Measurements from ENCODE around the gene HES5.
"Not testable (repeated sequence)": the region's sequence is repeated elsewhere in the genome, so short reads cannot be mapped to it uniquely, and the experiment has no call there.

Gene HES5

GRCh38 chr1:2560299-2561073 lies 30.4 kb upstream of the HES5 start:
- DNase-seq (ENCODE audit: low read depth, low spot score), result no peak

- no peak for DNase-seq (ENCODE audit: low read depth, low spot score)
Observed at GRCh38 chr1:2559509-2560298, 29.6 kb upstream of the HES5 start.

GRCh38 chr1:2558861-2559260 lies 28.8 kb upstream of the HES5 start:
- DNase-seq (ENCODE audit: low read depth, low spot score), result no peak

GRCh38 chr1:2558420-2558819 lies 28.4 kb upstream of the HES5 start:
- DNase-seq (ENCODE audit: low read depth, low spot score), result no peak

- no peak for DNase-seq (ENCODE audit: low read depth, low spot score)
Observed at GRCh38 chr1:2557482-2558400, 27.7 kb upstream of the HES5 start.

GRCh38 chr1:2556678-2557481 lies 26.8 kb upstream of the HES5 start:
- no peak for DNase-seq (ENCODE audit: low read depth, low spot score)

- DNase-seq (ENCODE audit: low read depth, low spot score), result no peak
Observed at GRCh38 chr1:2556277-2556677, 26.2 kb upstream of the HES5 start, which contains the start of gene TNFRSF14. TSS of gene TNFRSF14 (plus strand) at chr1:2556371. CDS start at chr1:2556665, 294 bp downstream.

GRCh38 chr1:2555634-2556276 lies 25.7 kb upstream of the HES5 start:
- no peak for DNase-seq (ENCODE audit: low read depth, low spot score)

GRCh38 chr1:2554621-2555387 lies 24.7 kb upstream of the HES5 start:
- DNase-seq (ENCODE audit: low read depth, low spot score), result no peak

- no peak for DNase-seq (ENCODE audit: low read depth, low spot score)
Observed at GRCh38 chr1:2553871-2554620, 24.0 kb upstream of the HES5 start.

- DNase-seq (ENCODE audit: low read depth, low spot score), result not testable (repeated sequence)
Observed at GRCh38 chr1:2553076-2553475, 23.0 kb upstream of the HES5 start.

GRCh38 chr1:2552189-2552588 lies 22.1 kb upstream of the HES5 start:
- no peak for DNase-seq (ENCODE audit: low read depth, low spot score)

- not testable (repeated sequence) for DNase-seq (ENCODE audit: low read depth, low spot score)
Observed at GRCh38 chr1:2551544-2551943, 21.5 kb upstream of the HES5 start.

- not testable (repeated sequence) for DNase-seq (ENCODE audit: low read depth, low spot score)
Observed at GRCh38 chr1:2550309-2550861, 20.3 kb upstream of the HES5 start.

- not testable (repeated sequence) for DNase-seq (ENCODE audit: low read depth, low spot score)
Observed at GRCh38 chr1:2549367-2550029, 19.4 kb upstream of the HES5 start.

GRCh38 chr1:2548068-2548589 lies 18.1 kb upstream of the HES5 start:
- no peak for DNase-seq (ENCODE audit: low read depth, low spot score)

- no peak for DNase-seq (ENCODE audit: low read depth, low spot score)
Observed at GRCh38 chr1:2547210-2548067, 17.4 kb upstream of the HES5 start.

Measured in smooth muscle cell of the brain vasculature (primary cell).